NB4 (cell line): Measurements from ENCODE around the gene SH3PXD2A.

ENCODE experiments used
- CTCF ChIP-seq: IDR thresholded peaks from one replicate; pipeline ENCODE4 v1.5.1; 2012; ENCODE audit warnings: low read depth, low read length
- MYC ChIP-seq: IDR thresholded peaks from 2 replicates; pipeline ENCODE4 v1.6.1; 2011; ENCODE audit warnings: low read depth, low read length
- POLR2A ChIP-seq: IDR thresholded peaks from 2 replicates; pipeline ENCODE4 v1.6.1; 2011; ENCODE audit warnings: mild to moderate bottlenecking; ENCODE audit not compliant: insufficient read length; ENCODE audit errors: extremely low read depth

GRCh38 chr10:103653581-103654037, 201.8 kb downstream of the SH3PXD2A start:
- TF ChIP-seq CTCF, result no peak
- TF ChIP-seq POLR2A, result no peak
- no peak for TF ChIP-seq MYC
